Panc1 (cell line): ENCODE data around the gene TRMT11. TPM values are rescaled to one million over a fixed set of nuclear protein-coding genes. Genes with fewer than 3 reads are reported as not detected.

Experiments used
- ATAC-seq: fragments of 200-7000 bp; cut with Tn5 transposase; 2 replicates; pipeline ENCODE4 v1.9.1; 2020; ENCODE audit warnings: mild to moderate bottlenecking, moderate library complexity
- BruUV-seq: library from RNA; stranded (reverse); fragments of 400-500 nt; replicated peaks from 2 replicates; lab custom pipeline; 2021; lab: Mats Ljungman, UMichigan
- CTCF ChIA-PET: fragments of 300-600 bp; sonication (Branson Sonifier 250); formaldehyde crosslinking; loops from one replicate; lab custom pipeline; 2022; ENCODE audit warnings: antibody characterized with exemption; lab: Charles Lee
- POLR2A ChIA-PET: fragments of 300-600 bp; sonication (Branson Sonifier 250); formaldehyde crosslinking; loops from one replicate; lab custom pipeline; 2022; ENCODE audit warnings: antibody characterized with exemption; lab: Charles Lee
- DNase-seq: peaks from one replicate; pipeline ENCODE4 v3.0.0-alpha.2; 2010; ENCODE audit warnings: low read depth, low spot score
- H3K27ac ChIP-seq: 2 replicates; pipeline ENCODE4 v1.5.1; 2011; ENCODE audit warnings: mild to moderate bottlenecking, low read length, inconsistent platforms
- H3K27me3 ChIP-seq: fragments of 200-500 bp; sonication (Bioruptor generic); 2 replicates; pipeline ENCODE4 v1.6.0; 2014; ENCODE audit warnings: low read length, inconsistent platforms; ENCODE audit not compliant: control insufficient read depth, insufficient read depth
- H3K36me3 ChIP-seq: fragments of 200-500 bp; sonication (Bioruptor generic); 2 replicates; pipeline ENCODE4 v1.5.1; 2014; ENCODE audit warnings: inconsistent platforms, mild to moderate bottlenecking, low read length, moderate library complexity; ENCODE audit not compliant: control insufficient read depth, insufficient read depth
- H3K4me1 ChIP-seq: 2 replicates; pipeline ENCODE4 v1.5.1; 2011; ENCODE audit warnings: inconsistent platforms, mild to moderate bottlenecking, low read length, moderate library complexity; ENCODE audit not compliant: control insufficient read depth, insufficient read depth
- H3K4me3 ChIP-seq, 2 experiments: 2 replicates each; pipeline ENCODE4 v1.5.1; 2011 to 2012; ENCODE audit warnings: low read depth in 2 of 2, low read length in 2 of 2, mild to moderate bottlenecking in 2 of 2, inconsistent platforms in 1 of 2, moderate library complexity in 1 of 2
- H3K9me3 ChIP-seq: fragments of 200-500 bp; sonication (Bioruptor generic); 2 replicates; pipeline ENCODE4 v1.5.1; 2014; ENCODE audit warnings: low read depth, mild to moderate bottlenecking, inconsistent platforms, low read length, moderate library complexity; ENCODE audit not compliant: control insufficient read depth, insufficient read depth
- CTCF ChIP-seq: fragments of 450-650 bp; IDR thresholded peaks from 2 replicates; pipeline ENCODE4 v1.5.1; 2017; ENCODE audit warnings: mild to moderate bottlenecking
- POLR2AphosphoS5 ChIP-seq: IDR thresholded peaks from 2 replicates; pipeline ENCODE4 v1.6.1; 2012; ENCODE audit warnings: mild to moderate bottlenecking, low read depth, low read length, moderate library complexity
- REST ChIP-seq, 2 experiments: IDR thresholded peaks; 2 replicates each; pipeline ENCODE4 v1.6.1; 2011 to 2012; ENCODE audit warnings: low read depth in 2 of 2, control low read depth in 1 of 2, low read length in 1 of 2, mild to moderate bottlenecking in 1 of 2, moderate library complexity in 1 of 2; ENCODE audit not compliant: insufficient read depth in 1 of 2
- SIN3A ChIP-seq: IDR thresholded peaks from 2 replicates; pipeline ENCODE4 v1.6.1; 2012; ENCODE audit warnings: low read depth, mild to moderate bottlenecking, low read length, moderate library complexity, borderline replicate concordance; ENCODE audit not compliant: insufficient read depth
- TCF7L2 ChIP-seq: IDR thresholded peaks from 2 replicates; pipeline ENCODE4 v1.6.1; 2011; ENCODE audit warnings: mild to moderate bottlenecking, low read depth, low read length, inconsistent platforms
- in situ Hi-C: cut with HindIII; loops from 2 replicates; pipeline ENCODE4 v1.10.0; 2016; ENCODE audit warnings: low sequenced_read_pairs, low pct_unique_long_range_greater_than_20kb
- intact Hi-C: fragments of 100-400 bp; cut with micrococcal nuclease; formaldehyde crosslinking; loops from one replicate; pipeline ENCODE4 v1.10.0; 2022; ENCODE audit not compliant: unreplicated experiment
- total RNA-seq: library from RNA; stranded (reverse); gene quantifications from one replicate; pipeline ENCODE4 v1.2.1, GENCODE V29; 2021; ENCODE audit not compliant: unreplicated experiment

The TRMT11 gene
- total RNA-seq, 1 experiment from 2014 or later, result 34.3 TPM

- ATAC-seq (no peak), DNase-seq (no peak)
- ChIA-PET POLR2A (no interaction called here), CTCF (interaction anchor here (0.9 kb wide), 1 partner anchor 105 kb away, joined by 3 read pairs; no protein-coding TSS in a partner anchor)
- H3K9me3 ChIP-seq, result no peaks in the 10 kb centered on the region
- no peaks in the 10 kb centered on the region for H3K36me3 ChIP-seq
- TF ChIP-seq SIN3A (no peak), CTCF (no peak), TCF7L2 (no peak), POLR2AphosphoS5 (no peak), REST (IDR thresholded peaks at IDR 0.05; ENCODE audit: insufficient read depth in 1 of 2, low read depth in 2 of 2, low read length in 1 of 2) (no peak)
- no peaks in the 10 kb centered on the region for H3K27me3 ChIP-seq
- no peak overlapping the region for H3K27ac ChIP-seq
- H3K4me3 ChIP-seq, result no peak overlapping the region
- H3K4me1 ChIP-seq, result peaks cover 5% of the 10 kb centered on the region
- no TSS peak for BruUV-seq
- intact Hi-C loops (no loop called here), in situ Hi-C loops (no loop called here)
Measured at GRCh38 chr6:125962900-125963497, 23.3 kb upstream of the TRMT11 start.

GRCh38 chr6:125963817-125964216, 22.5 kb upstream of the TRMT11 start:
- CTCF ChIA-PET, result no interaction called here
- TF ChIP-seq CTCF (no peak), SIN3A (no peak), TCF7L2 (no peak), POLR2AphosphoS5 (no peak), REST (IDR thresholded peaks at IDR 0.05; ENCODE audit: insufficient read depth in 1 of 2, low read depth in 2 of 2, low read length in 1 of 2) (no peak)

More at GRCh38 chr6:125963817-125964216, 22.5 kb upstream of the TRMT11 start:
- in situ Hi-C loops (no loop called here), intact Hi-C loops (no loop called here)
- H3K4me1 ChIP-seq, result no peaks in the 10 kb centered on the region
- H3K27me3 ChIP-seq, result no peaks in the 10 kb centered on the region
- no peak overlapping the region for H3K4me3 ChIP-seq
- H3K27ac ChIP-seq, result no peak overlapping the region
- H3K9me3 ChIP-seq, result no peaks in the 10 kb centered on the region
- BruUV-seq, result no TSS peak
- DNase-seq, result no peak
- H3K36me3 ChIP-seq, result no peaks in the 10 kb centered on the region
- no peak for ATAC-seq
- POLR2A ChIA-PET, result no interaction called here
